Measurements from ENCODE around the gene STARD10. TPM values are rescaled to one million over a fixed set of nuclear protein-coding genes. Genes with fewer than 3 reads are reported as not detected.
A peak's percentile ranks its signal among the peaks of the same experiment; 100 is the strongest.

The STARD10 gene
- total and polyA plus RNA-seq, 11 donors, result 35.2 to 237 (median 55.2) TPM

GRCh38 chr11:72818971-72819370, 25.1 kb upstream of the STARD10 start:
- H3K4me1 ChIP-seq, result peaks cover 2 to 41% (median 26%) of the 10 kb centered on the region in 12 donors
- H3K36me3 ChIP-seq, result peaks cover 0 to 57% (median 20%) of the 10 kb centered on the region in 9 donors
- H3K4me3 ChIP-seq, result no peak overlapping the region
- intact Hi-C loops (cut with DNase I), result no loop called here
- H3K27me3 ChIP-seq, result no peaks in the 10 kb centered on the region
- TF ChIP-seq POLR2A (IDR thresholded peaks at IDR 0.05), result no peak
- TF ChIP-seq CTCF (IDR thresholded peaks at IDR 0.05), result no peak
- WGBS, 4 donors, result 81 to 90% (median 87%) methylated on average over 4 of the region's 4 CpGs
- no peaks in the 10 kb centered on the region for H3K9me3 ChIP-seq
- DNase-seq (no peak), ATAC-seq (no peak)
- H3K27ac ChIP-seq, result no peak overlapping the region

GRCh38 chr11:72817966-72818365, 24.1 kb upstream of the STARD10 start:
- ATAC-seq (no peak), DNase-seq (peak in 1 of 5 donors; percentile 32)
- no peak overlapping the region for H3K4me3 ChIP-seq
- TF ChIP-seq POLR2A (IDR thresholded peaks at IDR 0.05) (no peak), CTCF (IDR thresholded peaks at IDR 0.05) (no peak)
- 96 to 100% (median 98%) methylated on average over 4 of the region's 4 CpGs for WGBS, 4 donors
- H3K36me3 ChIP-seq, result peaks cover 0 to 47% (median 20%) of the 10 kb centered on the region in 9 donors
- intact Hi-C loops (cut with DNase I), result no loop called here
- no peak overlapping the region for H3K27ac ChIP-seq
- H3K4me1 ChIP-seq, result peaks cover 2 to 50% (median 31%) of the 10 kb centered on the region in 12 donors
- H3K27me3 ChIP-seq, result no peaks in the 10 kb centered on the region
- no peaks in the 10 kb centered on the region for H3K9me3 ChIP-seq

- peaks cover 0 to 39% (median 20%) of the 10 kb centered on the region in 9 donors for H3K36me3 ChIP-seq
- H3K4me1 ChIP-seq, result peaks cover 2 to 51% (median 38%) of the 10 kb centered on the region in 12 donors
- DNase-seq (peak in 2 of 5 donors; percentile 28 to 62), ATAC-seq (no peak)
- TF ChIP-seq CTCF (IDR thresholded peaks at IDR 0.05) (no peak), POLR2A (IDR thresholded peaks at IDR 0.05) (no peak)
- no peaks in the 10 kb centered on the region for H3K27me3 ChIP-seq
- H3K9me3 ChIP-seq, result no peaks in the 10 kb centered on the region
- 77 to 84% (median 82%) methylated on average over 5 to 7 of the region's 7 CpGs for WGBS, 4 donors
- intact Hi-C loops (cut with DNase I), result no loop called here
- peak overlapping the region in 1 of 12 donors; percentile 96 for H3K27ac ChIP-seq
- peak overlapping the region in 4 of 12 donors; percentile 74 to 99 (median 84) for H3K4me3 ChIP-seq
Measured at GRCh38 chr11:72816404-72816990, 22.6 kb upstream of the STARD10 start.

GRCh38 chr11:72815110-72815618, 21.3 kb upstream of the STARD10 start:
- no peak for TF ChIP-seq CTCF (IDR thresholded peaks at IDR 0.05)
- no peak for TF ChIP-seq POLR2A (IDR thresholded peaks at IDR 0.05)
- ATAC-seq (no peak), DNase-seq (no peak)
- intact Hi-C loops (cut with DNase I), result loop anchor here in 1 of 10 donors (2.0 kb wide), 1 partner anchor 90 kb away; no protein-coding TSS in a partner anchor
- H3K27me3 ChIP-seq, result no peaks in the 10 kb centered on the region
- peak overlapping the region; percentile 67 to 99 (median 78) for H3K4me3 ChIP-seq
- WGBS, 4 donors, result 22 to 32% (median 24%) methylated on average over 7 to 13 of the region's 13 CpGs
- peak overlapping the region; percentile 90 to 100 (median 96) for H3K27ac ChIP-seq
- no peaks in the 10 kb centered on the region for H3K9me3 ChIP-seq
- H3K4me1 ChIP-seq, result peaks cover 0 to 52% (median 33%) of the 10 kb centered on the region in 12 donors
- peaks cover 0 to 39% (median 20%) of the 10 kb centered on the region in 9 donors for H3K36me3 ChIP-seq

Data from heart left ventricle (tissue), 16 donors.